NOMO-1 treated with dmso at 0.1 percent for 144 hours (cell line): ENCODE results near the gene LAG3.

Source experiments
- DNase-seq: peaks from one replicate; lab custom pipeline; 2025; ENCODE audit not compliant: unreplicated experiment; lab: John Stamatoyannopoulos, UW

Gene LAG3

DNA sequence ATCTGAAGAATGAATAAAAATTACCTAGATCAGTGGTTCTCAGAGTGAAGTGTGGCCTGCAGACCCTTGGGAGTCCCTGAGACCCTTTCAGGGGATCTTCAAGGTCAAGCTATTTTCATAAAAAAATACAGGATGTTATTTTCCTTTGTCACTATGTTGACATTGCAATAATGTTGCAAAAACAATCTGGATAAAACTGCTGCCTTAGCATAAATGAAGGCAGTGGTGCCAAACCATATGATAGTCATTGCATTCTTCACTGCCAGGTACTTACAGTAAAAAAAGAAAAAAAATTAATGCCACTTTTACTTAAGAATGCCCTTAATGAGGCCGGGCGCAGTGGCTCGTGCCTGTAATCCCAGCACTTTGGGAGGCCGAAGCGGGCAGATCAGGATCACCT, 15.0 kb downstream of the LAG3 start:
- no peak for DNase-seq

DNA sequence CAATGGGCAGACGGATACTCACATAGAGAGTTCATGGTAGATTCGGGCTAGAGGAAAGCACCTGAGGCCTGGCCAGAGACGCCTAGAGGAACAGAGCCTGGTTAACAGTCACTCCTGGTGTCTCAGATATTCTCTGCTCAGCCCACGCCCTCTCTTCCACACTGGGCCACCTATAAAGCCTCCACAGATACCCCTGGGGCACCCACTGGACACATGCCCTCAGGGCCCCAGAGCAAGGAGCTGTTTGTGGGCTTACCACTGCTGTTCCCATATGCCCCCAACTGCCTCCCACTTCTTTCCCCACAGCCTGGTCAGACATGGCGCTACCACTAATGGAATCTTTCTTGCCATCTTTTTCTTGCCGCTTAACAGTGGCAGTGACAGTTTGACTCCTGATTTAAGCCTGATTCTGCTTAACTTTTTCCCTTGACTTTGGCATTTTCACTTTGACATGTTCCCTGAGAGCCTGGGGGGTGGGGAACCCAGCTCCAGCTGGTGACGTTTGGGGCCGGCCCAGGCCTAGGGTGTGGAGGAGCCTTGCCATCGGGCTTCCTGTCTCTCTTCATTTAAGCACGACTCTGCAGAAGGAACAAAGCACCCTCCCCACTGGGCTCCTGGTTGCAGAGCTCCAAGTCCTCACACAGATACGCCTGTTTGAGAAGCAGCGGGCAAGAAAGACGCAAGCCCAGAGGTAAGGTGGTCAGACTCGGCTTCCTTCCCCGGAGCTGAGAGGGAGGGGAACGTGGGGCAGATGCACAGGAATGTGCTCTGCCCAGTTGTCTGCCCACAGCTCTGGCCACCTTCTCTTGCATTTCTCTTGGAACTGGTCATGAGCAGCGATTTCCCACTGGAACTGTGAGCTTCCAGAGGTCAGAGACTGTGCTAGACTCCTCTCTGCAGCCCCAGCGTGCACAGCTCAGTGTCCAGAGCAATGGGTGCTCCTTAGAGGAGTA, 16.9 kb downstream of the LAG3 start, which contains the start of gene CD4:
TSS of gene CD4 (plus strand) at position 557 of the 953 bp plus-strand sequence. CDS start 10,611 bp downstream, outside the sequence.
- peak; percentile 79 for DNase-seq

DNA sequence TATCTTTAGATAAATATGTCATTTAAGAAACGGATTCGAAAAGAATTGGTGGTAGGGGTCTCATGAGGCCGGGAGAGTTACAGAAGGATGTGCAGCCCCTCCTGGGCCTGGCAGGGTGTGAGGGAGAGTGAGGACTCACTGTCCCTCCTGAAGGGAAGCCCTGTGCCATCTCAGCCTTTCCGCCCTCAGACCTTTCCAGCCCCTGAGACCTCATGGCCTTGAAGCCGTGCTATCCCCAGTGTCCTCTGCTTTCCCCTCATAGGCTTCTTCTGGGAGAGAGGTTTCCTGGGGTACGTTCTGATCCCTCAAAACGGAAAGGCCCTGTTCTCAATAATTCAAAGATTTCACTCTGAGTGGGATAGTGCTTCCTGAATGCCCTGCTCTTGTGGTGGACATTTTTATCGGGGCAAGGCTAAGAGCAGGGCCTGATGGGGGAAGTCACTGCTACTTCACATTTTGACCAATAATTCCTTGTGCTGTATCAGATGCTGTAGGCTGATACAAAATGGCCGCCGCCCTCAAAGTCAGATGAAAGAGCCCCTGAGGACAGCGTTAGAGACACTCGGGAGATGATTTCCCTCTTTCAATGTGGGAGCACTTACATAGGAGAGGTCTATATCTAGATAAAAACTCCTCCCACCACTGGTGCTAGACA, 18.3 kb downstream of the LAG3 start:
- DNase-seq = no peak

DNA sequence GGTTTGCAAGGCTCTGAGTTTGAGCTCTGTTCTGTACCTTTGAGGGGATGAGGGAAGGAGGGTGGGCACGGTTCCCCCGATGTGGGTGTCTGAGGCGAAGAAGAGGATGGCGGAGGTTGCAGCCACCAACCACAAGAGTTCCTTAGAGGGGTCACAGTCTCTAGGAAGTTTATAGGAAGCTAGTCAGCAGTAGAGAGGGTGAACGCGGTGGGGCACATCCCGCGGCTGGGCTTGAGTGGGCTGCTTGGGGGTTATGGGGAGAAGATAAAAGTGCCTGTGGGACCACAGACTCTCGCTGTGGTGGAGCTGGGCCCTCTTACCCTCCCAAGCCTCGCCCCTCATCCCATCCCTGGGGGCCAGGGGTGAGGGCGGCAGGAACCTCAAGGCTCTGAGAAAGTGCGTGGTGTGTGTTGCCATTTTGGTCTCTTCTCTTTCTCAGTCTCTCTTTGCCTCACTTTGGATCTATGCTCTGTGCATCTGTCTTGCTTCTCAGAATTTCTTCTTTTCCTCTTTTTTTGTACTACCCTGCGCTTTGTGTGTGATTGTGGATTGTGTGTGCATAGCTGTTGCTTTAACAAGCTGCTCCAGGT, 19.7 kb downstream of the LAG3 start:
- DNase-seq = no peak

DNA sequence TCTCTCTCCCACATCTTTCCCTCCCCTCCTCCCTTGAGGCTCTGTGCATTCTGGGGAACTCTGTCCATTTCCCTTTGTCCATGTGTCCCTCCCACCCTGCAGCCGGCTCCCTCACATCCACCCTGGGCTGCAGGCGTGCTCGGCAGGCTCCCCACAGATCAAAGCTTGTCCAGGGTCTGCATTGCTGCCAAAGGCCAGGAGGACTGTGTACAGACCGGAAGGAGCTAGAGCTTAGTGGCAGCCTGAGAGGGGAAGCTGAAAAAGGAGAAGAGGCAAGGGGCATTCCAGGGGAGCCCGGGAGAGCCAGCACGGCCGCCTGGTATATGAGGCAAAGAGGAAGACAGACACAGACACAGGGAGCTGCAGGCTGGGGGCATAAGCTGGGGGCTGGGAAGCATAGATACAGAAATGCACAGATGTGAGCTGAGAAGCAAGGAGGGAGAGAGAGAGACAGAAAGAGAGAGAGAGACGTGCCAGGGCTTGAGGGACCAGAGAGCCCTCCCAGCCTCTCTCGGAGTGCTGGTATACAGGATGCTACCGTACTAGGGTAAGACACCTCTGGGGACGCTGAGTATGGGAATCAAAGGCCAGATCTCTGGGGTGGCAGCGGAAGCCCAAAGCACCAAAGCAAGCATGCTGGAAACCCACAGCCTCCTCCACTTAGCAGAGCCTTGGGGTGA, 20.3 kb downstream of the LAG3 start:
- DNase-seq = peak; percentile 81

DNA sequence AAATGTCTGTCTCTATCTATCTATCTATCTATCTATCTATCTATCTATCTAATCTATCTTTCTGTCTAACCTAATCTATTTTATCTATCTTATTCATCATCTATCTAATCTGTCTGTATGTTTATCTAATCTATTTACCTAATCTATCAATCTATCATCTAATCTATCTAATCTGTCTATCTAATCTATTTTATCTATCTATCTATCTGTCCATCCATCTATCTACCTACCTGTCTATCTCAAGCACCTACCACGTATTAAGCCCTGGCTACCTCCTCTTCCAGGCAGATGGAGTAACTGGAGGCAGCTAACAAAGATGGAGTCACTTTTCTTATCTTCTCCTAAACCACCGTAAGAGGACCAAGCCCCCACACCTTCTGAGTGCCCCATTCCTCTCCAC, 22.8 kb downstream of the LAG3 start:
- no peak for DNase-seq

DNA sequence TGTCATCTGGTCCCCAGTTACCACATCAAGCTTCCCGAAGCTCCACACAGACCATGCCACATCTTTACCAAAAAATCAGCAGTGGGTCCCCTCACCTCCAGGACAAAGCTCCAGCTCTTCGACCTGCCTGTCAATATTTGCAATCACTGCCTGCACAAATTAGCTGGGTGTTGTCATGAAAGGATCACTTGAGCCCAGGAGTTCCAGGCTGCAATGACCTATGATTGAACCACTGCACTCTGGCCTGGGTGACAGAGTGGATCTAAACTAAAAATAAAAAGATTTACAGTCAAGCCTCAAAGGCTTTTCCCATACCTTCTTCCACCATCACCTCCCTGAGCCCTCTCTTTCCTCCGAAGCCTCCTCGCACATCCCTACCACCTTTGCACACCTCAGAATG, 24.3 kb downstream of the LAG3 start:
- no peak for DNase-seq

DNA sequence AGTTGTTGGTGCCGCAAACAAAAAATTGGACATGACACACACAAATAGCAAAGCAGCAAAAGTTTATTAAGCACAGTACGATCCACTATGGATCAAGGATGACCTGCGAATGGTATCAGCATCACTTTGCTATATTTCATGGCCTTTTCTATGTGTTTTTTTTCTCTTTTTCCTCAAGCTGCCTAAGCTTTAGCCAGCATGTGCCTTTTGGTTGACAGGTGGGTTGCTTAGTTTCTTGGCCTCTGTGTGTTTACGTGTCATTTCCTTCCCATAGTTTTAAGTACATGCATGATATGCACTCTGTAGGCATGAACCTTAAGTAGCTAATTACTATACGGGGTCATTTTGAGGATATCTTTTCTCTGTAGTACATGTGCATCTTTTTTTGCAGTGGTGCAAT, 26.8 kb downstream of the LAG3 start:
- DNase-seq = no peak

DNA sequence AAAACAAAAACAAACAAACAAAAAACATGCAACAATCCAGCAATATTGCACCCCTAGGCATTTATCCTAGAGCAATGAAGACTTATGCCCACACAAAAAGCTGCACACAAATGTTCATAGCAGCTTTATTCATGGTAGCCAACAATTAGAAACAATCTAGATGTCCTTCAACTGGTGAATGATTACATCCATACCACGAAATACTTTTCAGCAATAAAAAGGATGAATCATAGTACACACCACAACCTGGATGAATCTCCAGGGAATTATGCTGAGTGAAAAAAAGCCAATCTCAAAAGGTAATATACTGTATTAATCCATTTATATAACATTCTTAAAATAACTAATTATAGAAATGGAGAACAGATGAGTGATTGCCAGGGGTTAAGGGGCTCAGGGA, 34.9 kb downstream of the LAG3 start:
- no peak for DNase-seq

DNA sequence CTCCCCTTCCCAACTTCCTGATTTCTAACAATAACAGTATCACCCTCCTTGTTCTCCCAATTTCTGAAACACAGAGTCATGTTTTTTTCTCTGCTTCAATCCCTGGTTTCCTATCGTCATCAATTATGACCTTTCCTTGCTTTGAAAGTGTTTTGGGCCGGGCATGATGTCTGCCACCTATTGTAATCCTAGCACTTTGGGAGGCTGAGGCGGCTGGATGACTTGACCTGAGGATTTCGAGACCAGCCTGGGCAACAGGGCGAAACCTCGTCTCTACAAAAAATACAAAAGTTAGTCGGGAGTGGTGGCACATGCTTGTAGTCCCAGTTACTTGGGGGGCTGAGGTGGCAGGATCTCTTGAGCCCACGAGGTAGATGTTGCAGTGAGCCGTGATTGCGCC, 36.7 kb downstream of the LAG3 start:
- no peak for DNase-seq

DNA sequence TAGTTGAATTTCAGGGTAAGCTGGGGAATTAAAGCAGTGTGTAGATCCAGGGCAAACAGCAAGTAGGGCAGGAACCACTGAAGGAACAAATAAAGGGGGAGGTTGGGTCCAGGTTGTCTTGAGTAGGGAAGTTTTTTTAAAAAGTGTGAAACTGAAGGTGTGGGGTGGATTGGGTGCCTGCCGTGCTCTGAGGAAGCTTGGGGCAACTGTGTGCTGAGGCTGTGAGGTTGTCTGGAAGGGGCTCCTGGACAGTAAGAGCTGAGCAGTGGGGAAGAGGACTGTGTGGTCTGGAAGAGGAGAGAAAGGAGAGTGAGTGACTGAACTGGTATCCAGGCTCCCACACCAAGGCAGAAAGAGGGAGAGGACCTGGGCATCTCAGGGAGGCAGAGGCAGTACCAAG, 38.4 kb downstream of the LAG3 start:
- DNase-seq = no peak

DNA sequence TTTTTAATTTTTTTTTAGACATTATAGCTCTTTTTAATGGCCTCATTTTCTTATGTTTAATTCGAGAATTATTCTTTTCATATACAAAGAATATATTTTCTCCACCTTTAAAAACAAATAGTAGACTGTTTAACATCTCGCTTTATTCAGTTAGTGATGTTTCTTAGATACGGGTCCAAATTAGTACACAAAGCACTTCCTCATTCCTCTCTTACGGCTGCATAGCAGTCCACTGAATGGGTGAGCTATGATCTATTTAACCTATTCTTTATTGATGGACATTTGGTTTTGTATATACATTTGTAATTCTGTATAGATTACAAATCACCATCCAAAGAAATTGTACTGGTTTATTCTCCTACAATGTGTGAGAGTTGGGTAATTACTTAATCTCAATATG, 41.0 kb downstream of the LAG3 start:
- DNase-seq = no peak

DNA sequence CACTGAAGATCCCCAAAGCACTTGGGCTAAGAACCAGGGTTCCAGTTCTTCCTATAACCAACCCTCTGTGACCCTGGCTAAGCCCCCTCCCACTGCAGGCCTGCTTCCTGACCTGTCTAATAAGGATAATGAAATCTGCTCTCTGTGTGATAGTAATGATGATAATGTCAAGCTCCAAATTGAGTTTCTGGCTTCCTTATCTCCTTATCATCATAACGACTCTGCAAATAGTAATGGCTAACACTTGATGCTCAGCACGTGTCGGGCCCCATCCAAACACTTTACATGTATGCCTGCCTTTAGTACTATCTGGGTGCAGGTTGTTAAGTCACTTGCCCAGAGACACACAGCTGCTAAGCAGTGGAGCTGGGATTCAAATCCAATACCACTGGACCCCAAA, 44.3 kb downstream of the LAG3 start:
- no peak for DNase-seq

DNA sequence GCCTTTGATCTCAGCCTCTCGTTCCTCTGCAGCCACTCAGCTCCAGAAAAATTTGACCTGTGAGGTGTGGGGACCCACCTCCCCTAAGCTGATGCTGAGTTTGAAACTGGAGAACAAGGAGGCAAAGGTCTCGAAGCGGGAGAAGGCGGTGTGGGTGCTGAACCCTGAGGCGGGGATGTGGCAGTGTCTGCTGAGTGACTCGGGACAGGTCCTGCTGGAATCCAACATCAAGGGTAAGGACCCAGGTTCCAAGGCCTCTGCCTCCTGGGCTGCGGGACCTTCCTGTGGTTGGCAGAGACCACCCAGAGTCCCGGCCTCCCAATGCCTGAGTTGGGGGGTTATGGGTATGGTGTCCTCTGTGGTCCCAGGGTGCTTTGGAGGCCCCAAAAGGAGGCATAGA, 44.8 kb downstream of the LAG3 start:
- DNase-seq = no peak

DNA sequence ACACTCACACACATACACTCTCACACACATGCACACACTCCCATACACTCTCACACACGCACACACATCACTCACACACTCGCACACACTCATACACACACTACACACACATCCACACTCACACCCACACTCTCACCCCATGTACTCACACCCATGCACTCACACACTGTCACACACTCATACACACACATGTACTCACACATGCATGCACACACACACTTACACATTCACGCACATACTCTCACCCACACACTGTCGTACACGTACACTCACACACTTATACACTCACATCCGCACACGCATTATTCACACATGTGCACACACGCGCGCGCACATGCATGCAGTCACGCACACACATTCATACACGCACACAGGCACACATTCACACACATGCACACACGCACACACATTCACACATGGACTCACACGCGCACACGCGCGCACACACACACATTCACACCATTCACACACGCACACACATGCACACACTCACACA, 45.4 kb downstream of the LAG3 start:
- DNase-seq = no peak

DNA sequence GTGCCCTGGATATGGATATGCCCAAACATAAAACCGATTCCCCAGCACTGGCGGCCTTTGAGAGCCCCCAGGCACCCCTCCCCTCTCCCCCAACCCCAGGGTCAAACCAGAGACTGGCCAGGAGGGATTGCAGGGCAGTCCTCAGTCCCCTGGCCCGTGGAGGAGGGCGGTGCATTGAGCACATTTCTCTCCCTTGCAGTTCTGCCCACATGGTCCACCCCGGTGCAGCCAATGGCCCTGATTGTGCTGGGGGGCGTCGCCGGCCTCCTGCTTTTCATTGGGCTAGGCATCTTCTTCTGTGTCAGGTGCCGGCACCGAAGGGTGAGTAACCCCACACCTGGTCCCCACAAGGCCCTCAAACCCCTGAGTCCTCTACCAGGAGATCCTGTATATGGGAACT, 45.9 kb downstream of the LAG3 start:
- DNase-seq = no peak

DNA sequence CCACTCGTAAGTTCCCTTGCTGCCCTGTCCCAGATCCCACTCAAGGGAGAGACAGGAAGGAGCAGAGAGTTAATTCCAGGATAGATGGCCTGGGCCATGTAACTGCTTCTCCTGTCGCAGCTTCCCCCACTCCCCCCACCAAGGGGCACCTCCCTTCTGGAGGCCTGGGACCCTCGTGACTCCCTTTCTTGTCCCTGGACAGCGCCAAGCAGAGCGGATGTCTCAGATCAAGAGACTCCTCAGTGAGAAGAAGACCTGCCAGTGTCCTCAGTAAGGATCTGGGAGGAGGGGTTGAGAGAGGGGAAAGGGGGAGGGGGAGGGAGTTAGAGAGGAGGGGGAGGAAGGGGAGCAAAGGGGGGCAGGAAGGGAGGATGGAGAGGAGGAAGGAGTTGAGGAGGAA, 46.3 kb downstream of the LAG3 start:
- no peak for DNase-seq

DNA sequence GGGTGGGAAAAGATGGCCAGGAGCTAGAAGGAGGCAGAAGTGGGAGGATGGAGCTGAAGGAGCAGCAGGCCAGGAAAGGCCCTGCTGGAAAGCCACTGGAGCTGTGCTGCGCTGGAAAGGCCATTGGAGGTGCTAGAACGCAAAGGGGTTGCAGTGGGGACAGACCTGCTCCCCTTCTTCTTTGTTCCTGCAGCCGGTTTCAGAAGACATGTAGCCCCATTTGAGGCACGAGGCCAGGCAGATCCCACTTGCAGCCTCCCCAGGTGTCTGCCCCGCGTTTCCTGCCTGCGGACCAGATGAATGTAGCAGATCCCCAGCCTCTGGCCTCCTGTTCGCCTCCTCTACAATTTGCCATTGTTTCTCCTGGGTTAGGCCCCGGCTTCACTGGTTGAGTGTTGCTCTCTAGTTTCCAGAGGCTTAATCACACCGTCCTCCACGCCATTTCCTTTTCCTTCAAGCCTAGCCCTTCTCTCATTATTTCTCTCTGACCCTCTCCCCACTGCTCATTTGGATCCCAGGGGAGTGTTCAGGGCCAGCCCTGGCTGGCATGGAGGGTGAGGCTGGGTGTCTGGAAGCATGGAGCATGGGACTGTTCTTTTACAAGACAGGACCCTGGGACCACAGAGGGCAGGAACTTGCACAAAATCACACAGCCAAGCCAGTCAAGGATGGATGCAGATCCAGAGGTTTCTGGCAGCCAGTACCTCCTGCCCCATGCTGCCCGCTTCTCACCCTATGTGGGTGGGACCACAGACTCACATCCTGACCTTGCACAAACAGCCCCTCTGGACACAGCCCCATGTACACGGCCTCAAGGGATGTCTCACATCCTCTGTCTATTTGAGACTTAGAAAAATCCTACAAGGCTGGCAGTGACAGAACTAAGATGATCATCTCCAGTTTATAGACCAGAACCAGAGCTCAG, 47.0 kb downstream of the LAG3 start:
- no peak for DNase-seq

DNA sequence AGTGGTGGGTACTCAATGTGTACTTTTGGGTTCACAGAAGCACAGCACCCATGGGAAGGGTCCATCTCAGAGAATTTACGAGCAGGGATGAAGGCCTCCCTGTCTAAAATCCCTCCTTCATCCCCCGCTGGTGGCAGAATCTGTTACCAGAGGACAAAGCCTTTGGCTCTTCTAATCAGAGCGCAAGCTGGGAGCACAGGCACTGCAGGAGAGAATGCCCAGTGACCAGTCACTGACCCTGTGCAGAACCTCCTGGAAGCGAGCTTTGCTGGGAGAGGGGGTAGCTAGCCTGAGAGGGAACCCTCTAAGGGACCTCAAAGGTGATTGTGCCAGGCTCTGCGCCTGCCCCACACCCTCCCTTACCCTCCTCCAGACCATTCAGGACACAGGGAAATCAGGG, 47.8 kb downstream of the LAG3 start:
- DNase-seq = no peak
